ENCODE data around the gene FOXN4.

The FOXN4 gene

GRCh38 chr12:109296431-109296830 is 12.7 kb downstream of the FOXN4 start:
- no peak for DNase-seq (ENCODE audit: low read depth)
- no peak overlapping the region for H3K4me3 ChIP-seq (ENCODE audit: low read depth, low read length)
- TF ChIP-seq CTCF (IDR thresholded peaks at IDR 0.05; ENCODE audit: control insufficient read depth, extremely low read depth, insufficient read depth), result no peak

DNA sequence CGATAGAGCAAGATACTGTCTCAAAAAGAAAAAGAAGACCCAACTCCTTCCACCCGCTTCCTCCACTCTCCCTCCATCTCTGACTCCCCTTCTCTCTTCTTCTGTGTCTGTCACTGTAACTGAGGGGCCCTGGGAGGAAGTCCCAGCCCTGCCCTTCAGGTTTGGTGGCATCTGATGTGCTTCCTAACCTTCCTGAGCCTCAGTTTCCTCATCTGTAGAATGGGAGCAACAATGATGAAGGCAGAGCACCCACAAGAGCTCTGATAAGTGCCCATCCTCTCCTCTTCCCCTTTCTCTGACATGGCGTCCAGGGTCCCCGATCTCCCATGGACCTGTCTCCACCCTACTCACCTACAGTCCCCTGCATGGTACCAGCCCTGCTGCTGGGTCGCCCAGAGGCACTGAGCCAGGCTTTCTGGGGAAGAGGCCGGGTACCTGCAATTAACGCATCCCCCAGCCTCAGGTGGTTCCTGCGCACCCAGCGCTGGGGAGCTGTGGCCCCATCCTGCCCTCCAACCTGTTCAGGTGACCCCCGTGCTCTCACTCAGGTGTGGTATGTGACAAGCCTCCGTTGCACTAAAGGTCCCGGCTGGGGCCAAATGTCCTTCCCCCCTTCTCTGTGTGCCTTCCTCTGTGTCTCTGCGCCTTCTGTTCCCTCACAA is 13.2 kb downstream of the FOXN4 start:
- no peak for DNase-seq (ENCODE audit: low read depth)
- H3K4me3 ChIP-seq (ENCODE audit: low read depth, low read length), result no peak overlapping the region
- TF ChIP-seq CTCF (IDR thresholded peaks at IDR 0.05; ENCODE audit: control insufficient read depth, extremely low read depth, insufficient read depth), result no peak

GRCh38 chr12:109294286-109294796 is 14.7 kb downstream of the FOXN4 start:
- TF ChIP-seq CTCF (IDR thresholded peaks at IDR 0.05; ENCODE audit: control insufficient read depth, extremely low read depth, insufficient read depth), result no peak
- H3K4me3 ChIP-seq (ENCODE audit: low read depth, low read length), result no peak overlapping the region
- no peak for DNase-seq (ENCODE audit: low read depth)

- no peak for TF ChIP-seq CTCF (IDR thresholded peaks at IDR 0.05; ENCODE audit: control insufficient read depth, extremely low read depth, insufficient read depth)
- no peak overlapping the region for H3K4me3 ChIP-seq (ENCODE audit: low read depth, low read length)
- no peak for DNase-seq (ENCODE audit: low read depth)
These were observed 16.0 kb downstream of the FOXN4 start for GRCh38 chr12:109293106-109293505.

DNA sequence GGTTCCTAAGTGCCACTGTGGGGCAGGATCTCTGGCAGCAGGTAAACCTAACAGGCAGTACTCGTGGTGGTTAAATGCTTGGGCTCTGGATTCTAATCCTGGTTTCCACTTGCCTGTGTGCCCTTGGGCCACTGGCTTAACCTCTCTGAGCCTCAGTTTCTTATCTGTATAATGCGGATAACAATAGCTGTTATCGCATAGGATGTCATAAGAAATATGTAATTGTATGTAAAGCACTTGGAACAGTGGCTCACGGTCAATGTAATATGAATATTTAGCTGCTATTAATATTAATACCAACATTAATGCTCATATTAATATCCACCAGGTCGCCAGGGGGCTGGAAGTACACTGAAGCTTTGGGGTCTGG is 16.8 kb downstream of the FOXN4 start:
- DNase-seq (ENCODE audit: low read depth), result no peak
- no peak overlapping the region for H3K4me3 ChIP-seq (ENCODE audit: low read depth, low read length)
- TF ChIP-seq CTCF (IDR thresholded peaks at IDR 0.05; ENCODE audit: control insufficient read depth, extremely low read depth, insufficient read depth), result no peak

DNA sequence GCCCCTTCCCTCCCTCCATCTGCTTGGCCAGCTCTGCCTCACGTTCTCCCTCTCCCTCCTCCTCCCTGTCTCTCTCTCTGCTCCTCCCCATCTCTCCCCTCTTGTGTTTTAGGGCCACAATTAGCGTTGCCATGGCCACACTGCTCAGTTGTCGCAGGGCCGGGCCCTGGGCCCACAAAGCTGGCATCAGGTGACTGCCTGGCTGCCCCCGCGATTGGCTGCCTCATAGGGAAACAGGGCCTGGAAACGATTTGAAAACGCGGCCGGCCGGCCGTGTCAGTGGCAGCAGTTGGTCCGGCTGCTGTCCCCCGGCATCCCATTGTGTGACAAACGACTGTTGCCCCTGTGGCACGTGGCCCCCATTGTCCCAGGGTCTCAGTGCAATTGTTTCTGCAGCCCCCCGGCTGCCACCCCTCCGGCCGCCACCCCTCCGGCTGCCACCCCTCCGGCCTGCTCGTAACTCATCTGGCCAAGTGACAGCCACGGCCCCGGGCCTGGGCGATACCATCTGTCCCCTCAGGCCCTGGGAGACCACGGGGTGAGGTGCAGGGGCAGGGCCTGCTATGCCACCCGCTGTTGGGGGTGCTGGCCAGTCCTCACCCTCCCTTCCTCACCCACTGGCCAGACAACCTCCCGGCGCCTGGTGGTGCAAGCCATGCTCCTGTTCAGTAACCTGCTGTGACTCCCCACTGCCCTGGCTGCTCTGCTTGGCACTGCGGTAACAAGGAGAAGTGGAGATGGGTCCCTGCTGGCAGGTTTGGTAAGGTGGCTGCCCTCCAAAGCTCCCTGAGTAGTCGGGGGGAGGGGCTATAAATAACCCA is 17.4 kb downstream of the FOXN4 start:
- no peak for TF ChIP-seq CTCF (IDR thresholded peaks at IDR 0.05; ENCODE audit: control insufficient read depth, extremely low read depth, insufficient read depth)
- DNase-seq (ENCODE audit: low read depth), result no peak
- H3K4me3 ChIP-seq (ENCODE audit: low read depth, low read length), result no peak overlapping the region

Data from LNCaP clone FGC (cell line).